ENCODE measurements around the gene CDK14.

CDK14 gene

GRCh38 chr7:90607196-90607595 is 11.1 kb downstream of the CDK14 start:
- no peak overlapping the region for H3K4me3 Mint-ChIP-seq

GRCh38 chr7:90610105-90610504 is 14.0 kb downstream of the CDK14 start:
- no peak overlapping the region for H3K27ac Mint-ChIP-seq
- no peak overlapping the region for H3K4me3 Mint-ChIP-seq
- H3K9me3 Mint-ChIP-seq = no peaks in the 10 kb centered on the region
- peaks cover 15% of the 10 kb centered on the region for H3K36me3 Mint-ChIP-seq (ENCODE audit: low read depth)
- no peak for TF ChIP-seq CTCF (IDR thresholded peaks at IDR 0.05; ENCODE audit: unreplicated experiment in 3 of 3)
- H3K4me1 Mint-ChIP-seq = peaks cover 9% of the 10 kb centered on the region
- H3K27me3 Mint-ChIP-seq (ENCODE audit: low read depth) = no peaks in the 10 kb centered on the region

More at GRCh38 chr7:90607196-90607595, 11.1 kb downstream of the CDK14 start:
- Mint-ChIP-seq H3K36me3 (ENCODE audit: low read depth) (peaks cover 11% of the 10 kb centered on the region), H3K4me1 (peaks cover 21% of the 10 kb centered on the region), H3K27ac (no peak overlapping the region), H3K27me3 (ENCODE audit: low read depth) (no peaks in the 10 kb centered on the region), H3K9me3 (no peaks in the 10 kb centered on the region)
- TF ChIP-seq CTCF (IDR thresholded peaks at IDR 0.05; ENCODE audit: unreplicated experiment in 3 of 3) = no peak

GRCh38 chr7:90611115-90611514 is 15.0 kb downstream of the CDK14 start:
- no peaks in the 10 kb centered on the region for H3K4me1 Mint-ChIP-seq
- no peak overlapping the region for H3K4me3 Mint-ChIP-seq
- H3K27ac Mint-ChIP-seq = no peak overlapping the region
- H3K9me3 Mint-ChIP-seq = no peaks in the 10 kb centered on the region
- H3K27me3 Mint-ChIP-seq (ENCODE audit: low read depth) = no peaks in the 10 kb centered on the region
- no peak for TF ChIP-seq CTCF (IDR thresholded peaks at IDR 0.05; ENCODE audit: unreplicated experiment in 3 of 3)
- H3K36me3 Mint-ChIP-seq (ENCODE audit: low read depth) = peaks cover 15% of the 10 kb centered on the region

- no peaks in the 10 kb centered on the region for H3K27me3 Mint-ChIP-seq (ENCODE audit: low read depth)
- H3K9me3 Mint-ChIP-seq = no peaks in the 10 kb centered on the region
- H3K27ac Mint-ChIP-seq = no peak overlapping the region
- TF ChIP-seq CTCF (IDR thresholded peaks at IDR 0.05; ENCODE audit: unreplicated experiment in 3 of 3) = no peak
- peaks cover 10% of the 10 kb centered on the region for H3K4me1 Mint-ChIP-seq
- no peak overlapping the region for H3K4me3 Mint-ChIP-seq
- peaks cover 15% of the 10 kb centered on the region for H3K36me3 Mint-ChIP-seq (ENCODE audit: low read depth)
Measured at GRCh38 chr7:90613088-90613498, 17.0 kb downstream of the CDK14 start.

GRCh38 chr7:90617442-90617841 is 21.3 kb downstream of the CDK14 start:
- no peaks in the 10 kb centered on the region for H3K27me3 Mint-ChIP-seq (ENCODE audit: low read depth)

More at GRCh38 chr7:90617442-90617841, 21.3 kb downstream of the CDK14 start:
- no peaks in the 10 kb centered on the region for H3K9me3 Mint-ChIP-seq
- no peak for TF ChIP-seq CTCF (IDR thresholded peaks at IDR 0.05; ENCODE audit: unreplicated experiment in 3 of 3)
- H3K4me1 Mint-ChIP-seq = peaks cover 44% of the 10 kb centered on the region
- peak overlapping the region in 1 of 3 experiments; percentile 45 for H3K27ac Mint-ChIP-seq
- H3K36me3 Mint-ChIP-seq (ENCODE audit: low read depth) = peaks cover 3% of the 10 kb centered on the region
- H3K4me3 Mint-ChIP-seq = no peak overlapping the region

Data from nephron (organoid).